NCI-H1417 (cell line): ENCODE results near the gene LRRC74B.
A peak's percentile ranks its signal among the peaks of the same experiment; 100 is the strongest.
"Not testable (repeated sequence)": the region's sequence is repeated elsewhere in the genome, so short reads cannot be mapped to it uniquely, and the experiment has no call there.

Experiments
- DNase-seq, 3 experiments: peaks; one replicate each; lab custom pipeline; 2025; lab: John Stamatoyannopoulos, UW

The LRRC74B gene

DNA sequence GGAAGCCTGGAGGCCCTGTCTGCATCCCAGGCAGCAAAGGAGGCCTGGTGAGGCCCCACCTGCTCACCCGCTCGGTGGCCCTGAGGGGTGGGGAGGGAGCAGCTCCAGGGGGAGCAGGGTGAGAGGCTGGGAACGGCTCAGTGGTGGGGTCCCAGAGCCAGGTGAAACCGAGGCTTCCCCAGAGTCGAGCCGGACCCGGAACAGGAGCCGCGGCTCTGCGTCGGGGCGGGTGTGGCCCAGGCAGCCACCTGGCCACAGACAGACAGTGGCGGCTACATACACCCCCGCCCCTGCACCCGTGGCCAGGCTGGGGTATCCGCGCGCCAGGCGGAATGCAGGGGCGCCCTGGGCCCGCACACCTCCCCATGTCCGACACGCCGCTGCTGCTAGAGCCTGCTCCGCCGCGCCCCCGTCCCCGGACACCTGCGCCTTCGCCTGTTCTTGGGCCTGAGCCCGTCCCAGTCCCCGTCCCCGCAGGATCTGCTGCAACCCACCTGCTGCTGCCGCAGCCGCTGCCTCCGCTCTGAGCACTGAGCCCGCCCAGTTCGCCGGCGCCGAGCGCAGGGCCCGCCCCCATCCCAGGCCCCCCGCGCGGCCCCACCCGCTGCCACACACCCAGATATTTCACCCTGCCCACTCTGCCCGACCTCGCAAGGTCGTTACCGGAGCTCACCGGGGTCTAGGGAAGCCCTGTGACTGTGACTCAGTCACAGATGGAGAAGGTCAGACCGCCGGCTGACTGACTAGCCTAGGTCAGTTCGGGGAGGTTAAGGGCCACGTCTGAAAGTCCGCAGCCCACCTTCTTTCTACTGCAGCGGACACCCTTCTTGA, 13.5 kb upstream of the LRRC74B start, which contains the start of gene SLC7A4:
Gene SLC7A4 (minus strand): TSS at position 525 of the 831 bp plus-strand sequence. CDS start 749 bp downstream, outside the sequence.
- peak; percentile 3 to 44 (median 35) for DNase-seq

DNA sequence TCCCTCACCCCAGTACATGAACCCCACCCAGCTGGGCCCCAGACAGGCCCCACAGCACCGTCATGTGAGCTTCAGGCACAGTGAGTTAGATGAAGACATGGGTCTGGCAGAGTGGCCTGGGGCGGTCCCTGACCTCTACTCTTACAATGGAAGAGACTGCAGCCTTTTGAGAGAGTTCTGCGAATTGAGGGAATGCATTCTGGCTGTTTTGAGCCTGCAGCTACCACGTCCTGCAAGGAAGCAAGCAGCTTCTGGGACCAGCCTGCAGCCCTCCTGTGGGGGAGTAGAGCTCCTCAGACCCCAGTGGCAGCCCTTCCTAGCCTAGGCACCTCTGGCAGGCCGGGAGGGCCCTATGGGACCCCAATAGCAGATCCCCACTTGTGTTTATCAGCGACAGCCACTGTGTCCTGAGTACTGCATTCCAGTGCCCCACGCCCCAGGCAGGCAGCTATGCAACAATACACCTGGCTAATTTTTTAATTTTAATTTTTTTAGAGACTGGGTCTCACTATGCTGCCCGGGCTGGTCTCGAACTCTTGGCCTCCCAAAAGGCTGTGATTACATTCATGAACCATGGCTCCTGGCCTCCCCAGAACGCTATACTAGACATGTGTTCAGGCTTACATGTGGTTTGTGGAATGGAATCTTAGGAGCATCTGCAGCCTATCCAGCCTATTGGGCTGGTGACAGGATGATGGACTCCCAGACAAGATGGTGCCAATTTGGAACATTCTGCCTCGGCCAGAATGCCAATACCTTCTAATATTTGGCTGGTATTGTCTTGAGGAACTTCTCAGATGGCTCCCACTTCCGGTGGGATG, 12.7 kb upstream of the LRRC74B start:
- DNase-seq: no peak

DNA sequence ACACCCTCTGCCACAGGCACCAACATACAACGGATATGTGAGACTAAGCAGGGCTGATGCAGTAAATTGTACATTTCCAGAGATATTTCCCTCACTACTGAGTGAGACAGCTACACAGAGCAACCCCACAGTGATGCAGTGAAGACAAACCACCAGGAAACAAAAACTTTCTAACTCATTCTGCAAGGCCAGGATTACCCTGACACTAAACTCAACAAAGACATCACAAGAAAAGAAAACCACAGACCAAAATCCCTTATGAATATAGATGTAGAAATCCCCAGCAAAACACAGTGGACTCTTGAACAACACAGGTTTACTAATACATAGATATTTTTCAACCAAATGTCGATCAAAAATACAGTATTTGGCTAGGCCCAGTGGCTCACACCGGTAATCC, 11.9 kb upstream of the LRRC74B start:
- DNase-seq: no peak

DNA sequence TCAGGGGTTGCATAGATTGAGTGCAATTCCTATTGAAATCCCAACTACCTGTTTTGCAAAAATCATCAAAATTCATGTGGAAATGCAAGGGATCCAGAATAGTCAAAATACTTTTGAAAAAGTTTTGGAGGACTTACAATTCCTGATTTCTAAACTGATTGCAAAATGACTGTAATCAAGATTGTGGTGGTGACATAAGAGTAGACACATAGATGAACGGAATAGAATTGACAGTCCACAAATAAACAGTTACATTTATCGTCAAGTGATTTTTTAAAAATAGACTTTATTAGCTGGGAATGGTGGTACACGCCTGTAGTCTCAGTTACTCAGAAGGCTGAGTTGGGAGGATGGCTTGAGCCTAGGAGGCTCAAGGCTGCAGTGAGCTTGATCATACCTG, 10.8 kb upstream of the LRRC74B start:
- no peak for DNase-seq

DNA sequence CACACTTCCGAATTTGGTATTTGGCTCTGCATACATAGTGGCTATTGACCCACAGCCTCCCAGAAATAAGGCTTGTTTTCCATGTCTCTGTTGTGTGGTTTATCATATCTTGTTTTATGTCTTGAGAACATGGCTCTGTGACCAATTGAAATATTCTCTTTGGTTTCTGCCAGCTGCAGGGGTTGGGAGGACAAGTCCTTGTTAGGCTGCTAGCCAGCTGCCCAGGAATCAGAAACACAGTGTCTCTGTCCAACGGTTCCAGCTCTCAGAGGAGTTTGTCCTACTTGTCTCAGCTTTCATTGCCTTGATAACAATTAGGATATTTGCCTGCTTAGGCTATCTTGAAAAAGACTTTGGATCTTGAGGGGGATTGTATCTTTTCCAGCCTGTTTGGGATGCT, 7.3 kb upstream of the LRRC74B start:
- no peak for DNase-seq

DNA sequence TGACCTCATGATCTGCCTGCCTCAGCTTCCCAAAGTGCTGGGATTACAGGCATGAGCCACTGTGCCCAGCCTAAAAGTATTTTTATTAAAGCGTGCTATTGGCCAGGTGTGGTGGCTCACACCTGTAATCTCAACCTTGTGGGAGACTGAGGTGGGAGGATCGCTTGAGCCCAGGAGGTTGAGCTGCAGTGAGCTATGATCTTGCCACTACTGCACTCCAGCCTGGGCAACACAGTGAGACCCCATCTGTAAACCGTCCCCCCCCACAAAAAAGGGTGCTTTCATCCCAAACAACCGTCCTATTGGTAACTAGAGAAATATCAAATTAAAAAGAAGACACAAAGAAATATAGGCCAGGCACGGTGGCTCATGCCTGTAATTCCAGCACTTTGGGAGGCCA, 6.6 kb upstream of the LRRC74B start:
- not testable (repeated sequence) for DNase-seq

DNA sequence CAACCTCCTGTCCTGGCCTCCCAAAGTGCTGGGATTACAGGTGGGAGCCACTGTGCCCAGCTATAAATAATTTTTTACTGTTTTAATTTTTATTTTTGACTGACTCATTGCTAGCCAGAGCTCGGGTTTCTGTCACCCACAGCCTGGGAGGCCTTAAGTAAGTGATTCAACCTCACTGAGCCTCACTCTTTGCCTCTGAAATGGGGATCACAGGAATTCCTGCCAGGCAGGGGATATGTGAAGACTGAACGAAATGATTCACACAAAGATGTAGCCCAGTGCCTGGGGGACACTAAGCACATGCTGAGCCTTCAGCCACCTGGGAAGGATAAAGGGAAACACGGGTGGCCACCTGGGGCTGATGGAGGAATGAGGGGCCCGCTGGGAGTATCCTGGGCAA, 3.8 kb upstream of the LRRC74B start:
- DNase-seq: no peak

DNA sequence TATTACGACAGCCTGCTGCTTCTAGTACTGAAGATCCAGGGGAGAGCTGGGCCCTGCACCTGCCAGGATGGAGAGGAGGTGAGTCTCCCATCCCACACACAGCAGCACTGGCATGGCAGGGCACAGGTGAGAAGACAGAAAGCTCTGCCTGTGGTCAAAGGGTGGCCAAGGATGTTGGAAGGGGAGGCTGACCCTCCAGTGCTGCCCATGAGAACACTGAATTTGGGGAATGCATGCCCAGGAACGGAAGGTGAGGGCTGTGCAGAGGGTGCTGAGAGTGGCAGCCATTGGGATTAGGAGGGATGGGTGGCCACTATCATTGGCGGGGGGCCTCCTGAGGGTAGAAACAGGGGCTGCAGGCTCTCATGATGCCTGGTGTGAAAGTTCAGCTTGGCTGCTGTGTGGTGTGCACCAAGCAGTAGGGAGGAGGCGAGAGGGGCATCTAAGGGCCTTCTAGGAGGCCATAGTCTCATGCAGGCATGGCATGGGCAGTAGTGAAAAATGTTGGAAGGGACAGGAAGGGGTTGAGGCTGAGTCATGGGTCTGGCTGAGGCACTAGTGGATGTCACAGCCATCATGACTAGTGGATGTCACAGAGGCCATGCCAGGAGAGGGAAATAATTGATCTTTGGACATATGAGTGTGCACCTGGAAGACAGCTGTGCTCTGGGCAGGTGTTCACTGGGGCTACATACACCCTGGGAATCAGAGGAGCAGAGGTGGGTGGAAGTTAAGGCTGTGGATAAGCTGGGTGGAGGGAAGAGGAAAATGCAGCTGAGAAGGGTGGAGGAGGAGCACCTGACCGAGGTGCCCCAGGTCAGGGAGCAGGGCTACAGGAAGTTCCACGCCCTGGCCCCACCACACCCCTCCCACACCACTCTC, 2.5 kb upstream of the LRRC74B start:
- peak in 1 of 3 experiments; percentile 5 for DNase-seq

DNA sequence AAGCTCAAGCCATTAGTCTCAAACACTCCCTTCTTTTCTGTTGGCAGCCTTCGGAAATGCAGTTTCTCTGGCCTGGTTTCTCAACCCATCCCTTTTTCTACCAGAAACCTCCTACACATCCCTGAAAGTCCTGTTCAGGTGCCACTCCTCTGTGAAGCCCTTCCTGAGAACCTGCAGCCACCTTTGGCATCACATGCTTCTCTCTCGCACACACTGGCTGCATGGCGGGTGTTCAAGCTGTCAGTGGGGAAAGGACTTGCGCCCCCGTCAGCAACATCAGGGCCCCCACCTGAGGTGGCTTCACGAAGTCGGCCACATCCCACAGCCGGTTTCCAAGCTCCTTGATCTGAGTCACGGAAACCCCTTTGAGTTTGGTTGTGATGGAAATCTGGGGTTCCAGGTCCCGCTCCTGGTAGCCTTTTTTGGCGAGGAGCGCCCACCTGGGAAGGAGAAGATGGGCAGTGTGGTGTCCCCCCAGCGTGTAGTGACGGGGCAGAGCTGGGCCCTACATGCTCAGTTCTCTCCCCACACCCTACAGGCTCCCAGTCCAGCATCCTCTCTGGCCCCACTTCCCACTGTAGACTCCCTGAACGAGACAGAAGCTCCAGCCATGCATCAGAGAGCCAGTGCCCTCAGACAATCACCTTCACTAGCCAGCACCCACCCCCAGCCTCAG, 1.7 kb upstream of the LRRC74B start:
- DNase-seq: no peak

DNA sequence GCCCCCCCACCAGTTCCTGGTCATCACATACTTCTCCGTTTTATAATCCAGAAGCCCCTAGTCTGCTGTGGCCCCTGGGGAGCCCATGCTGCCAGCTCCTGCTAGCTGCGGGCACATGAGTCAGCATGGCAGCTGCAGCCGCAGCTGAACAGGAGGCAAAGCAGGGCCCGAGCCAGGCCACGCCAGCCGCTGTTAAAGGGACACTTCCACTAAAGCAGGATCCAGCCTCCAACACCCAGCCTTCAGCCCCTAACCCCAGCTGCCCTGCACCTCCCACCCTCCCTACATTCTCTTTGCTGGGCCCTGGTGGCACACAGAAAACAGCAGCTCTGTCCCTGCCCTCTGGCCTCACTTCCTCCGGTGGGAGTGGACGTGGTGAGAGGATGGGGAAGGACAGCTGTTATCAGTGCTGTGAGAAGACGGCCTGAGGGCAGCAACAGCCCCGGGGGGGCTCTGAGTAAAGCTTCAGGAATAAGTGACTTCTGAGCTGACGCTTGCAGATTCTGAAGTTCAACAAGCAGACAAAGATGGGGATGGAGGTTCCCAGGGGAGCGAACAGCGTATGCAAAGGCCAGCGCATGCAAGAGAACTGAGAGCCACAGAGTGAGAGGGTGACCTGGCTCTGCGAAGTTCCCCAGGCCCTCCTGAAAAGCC, 688 bp upstream of the LRRC74B start:
- DNase-seq: peak; percentile 54 to 83 (median 76)

DNA sequence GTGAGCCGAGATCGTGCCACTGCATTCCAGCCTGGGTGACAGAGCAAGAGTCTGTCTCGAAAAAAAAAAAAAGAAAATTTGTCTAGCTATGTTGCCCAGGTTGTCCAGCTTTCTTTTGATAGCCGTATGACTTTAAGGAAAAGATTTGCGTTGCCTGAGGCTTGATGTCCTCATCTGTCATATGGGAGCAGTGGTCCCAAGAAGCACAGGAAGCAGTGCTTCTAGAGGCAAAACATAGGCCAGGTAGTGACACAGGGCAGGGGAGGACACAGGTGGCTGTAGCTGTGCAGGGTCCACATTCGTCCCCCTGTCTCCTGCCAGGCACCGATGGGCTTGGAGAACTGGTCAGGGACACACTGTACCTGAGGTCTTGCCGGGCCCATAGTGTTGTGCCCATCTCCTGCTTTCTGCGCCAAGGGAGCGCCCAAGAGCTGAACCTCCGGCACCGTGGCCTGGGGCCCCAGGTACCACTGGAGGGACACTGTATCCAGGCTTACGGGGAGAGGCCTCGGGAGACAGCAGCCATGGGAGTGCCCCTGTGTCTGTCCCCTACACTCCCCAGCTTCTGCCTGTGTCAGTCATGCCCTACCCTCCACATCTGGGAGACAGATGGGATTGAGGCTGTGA, 1.4 kb downstream of the LRRC74B start:
- DNase-seq: no peak

DNA sequence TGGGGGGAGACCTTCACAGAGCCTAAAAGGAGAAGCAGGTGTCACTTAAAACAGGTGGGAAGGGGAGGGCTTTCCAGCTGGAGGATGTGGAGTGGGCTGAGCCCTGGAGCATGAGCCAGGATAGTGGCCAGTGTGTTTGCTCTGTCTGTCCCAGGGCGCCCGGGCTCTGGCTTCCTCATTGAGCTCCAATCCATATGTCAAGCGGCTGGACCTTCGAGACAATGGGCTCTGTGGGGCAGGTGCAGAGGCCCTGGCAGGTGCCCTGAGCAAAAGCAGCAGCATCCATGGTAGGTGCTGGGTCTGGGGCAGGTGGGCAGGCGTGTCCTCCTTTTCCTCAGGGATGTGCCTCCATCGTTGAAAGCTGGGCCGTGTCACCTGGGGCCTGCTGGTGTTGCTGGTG, 2.0 kb downstream of the LRRC74B start:
- peak; percentile 36 to 79 (median 48) for DNase-seq

DNA sequence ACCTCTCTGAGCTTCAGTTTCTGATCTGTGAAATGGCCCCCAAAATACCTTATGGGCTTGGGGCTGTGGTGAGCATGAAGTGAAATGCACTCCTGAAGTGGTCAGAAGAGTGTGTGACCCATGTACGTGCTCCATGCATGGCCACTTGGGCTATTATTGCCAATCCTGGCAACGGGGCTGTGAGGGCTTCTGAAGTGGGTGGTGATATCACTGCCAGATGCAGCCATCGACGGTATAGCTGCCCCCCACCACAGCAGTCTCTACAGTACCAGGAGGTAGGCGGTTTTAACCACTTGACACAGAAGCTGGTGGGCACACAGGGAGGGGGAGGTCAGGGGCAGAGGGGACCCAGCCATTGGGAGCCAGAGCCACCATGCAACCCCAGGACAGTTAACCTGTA, 2.7 kb downstream of the LRRC74B start:
- not testable (repeated sequence) for DNase-seq

DNA sequence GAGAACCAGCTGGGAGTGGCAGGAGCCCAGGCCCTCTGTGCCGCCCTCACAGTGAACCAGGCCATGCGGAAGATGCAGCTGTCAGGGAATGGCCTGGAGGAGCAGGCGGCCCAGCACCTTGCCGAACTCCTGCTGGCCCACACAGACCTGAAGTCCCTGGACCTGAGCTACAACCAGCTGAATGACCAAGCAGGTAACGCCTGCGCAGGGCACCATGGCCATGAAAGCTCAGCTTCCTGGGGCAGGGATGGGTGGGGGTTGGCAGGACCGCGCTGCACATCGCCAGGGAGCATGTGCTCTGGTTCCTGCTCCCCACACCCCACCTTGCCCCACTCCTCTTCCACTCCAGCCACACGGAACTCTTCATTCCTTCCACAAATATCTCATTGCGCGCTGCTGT, 3.2 kb downstream of the LRRC74B start:
- not testable (repeated sequence) for DNase-seq

DNA sequence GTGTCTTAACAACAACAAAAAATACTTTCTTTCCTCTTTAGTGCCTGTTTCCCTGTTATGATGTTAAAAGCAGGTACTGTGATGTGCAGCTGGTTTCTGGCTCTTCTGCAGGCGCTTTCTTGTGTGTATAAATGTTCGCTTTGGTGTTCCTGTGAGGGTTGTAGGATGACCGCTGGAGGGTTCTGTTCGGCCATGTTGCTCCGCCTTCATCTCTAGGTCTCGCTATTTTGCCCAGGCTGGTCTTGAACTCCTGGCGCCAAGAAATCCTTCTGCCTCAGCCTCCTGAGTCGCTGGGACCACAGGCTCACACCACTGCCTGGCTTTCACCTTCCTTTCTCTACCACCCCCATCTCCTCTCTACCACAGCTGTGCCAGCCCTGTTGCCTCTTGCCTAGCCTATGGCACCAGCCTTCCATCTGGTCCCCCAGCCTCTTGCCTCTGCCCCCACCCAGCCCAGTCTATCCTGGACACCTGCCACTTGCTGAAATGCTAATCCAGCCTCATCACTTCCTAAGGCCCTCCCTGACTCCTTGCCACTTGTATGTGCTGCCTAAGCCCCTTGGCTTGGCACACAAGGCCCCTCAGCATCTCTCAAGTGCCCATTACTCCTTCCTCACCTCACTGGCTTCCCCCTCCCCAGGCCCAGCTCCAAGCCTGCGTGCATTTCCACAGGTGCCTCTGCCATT, 5.5 kb downstream of the LRRC74B start:
- no peak for DNase-seq

DNA sequence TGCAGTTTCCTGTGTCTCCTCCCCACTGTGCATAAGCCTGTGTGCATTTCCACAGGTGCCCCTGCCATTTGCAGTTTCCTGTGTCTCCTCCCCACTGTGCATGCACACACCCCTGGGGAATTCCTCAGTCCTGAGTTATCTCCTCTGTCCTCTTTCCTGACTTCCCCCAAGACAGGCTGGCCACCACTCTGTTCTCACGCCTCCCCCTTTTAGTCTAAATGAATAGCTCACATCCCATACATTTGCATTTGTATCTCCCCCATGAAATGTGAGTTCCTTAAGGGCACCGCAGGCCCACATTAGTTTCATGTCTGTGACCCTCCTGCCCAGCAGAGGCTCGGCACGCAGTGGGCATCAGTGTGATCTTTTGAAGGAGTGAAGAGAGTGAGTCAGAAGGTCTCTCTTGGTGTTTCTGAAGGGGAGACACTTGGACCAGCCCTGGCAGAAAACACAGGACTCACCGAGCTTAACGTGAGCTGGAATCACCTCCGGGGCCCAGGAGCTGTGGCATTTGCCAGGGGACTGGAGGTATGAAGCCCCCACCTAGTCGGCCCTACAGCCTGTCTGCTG, 6.2 kb downstream of the LRRC74B start:
- DNase-seq: no peak

DNA sequence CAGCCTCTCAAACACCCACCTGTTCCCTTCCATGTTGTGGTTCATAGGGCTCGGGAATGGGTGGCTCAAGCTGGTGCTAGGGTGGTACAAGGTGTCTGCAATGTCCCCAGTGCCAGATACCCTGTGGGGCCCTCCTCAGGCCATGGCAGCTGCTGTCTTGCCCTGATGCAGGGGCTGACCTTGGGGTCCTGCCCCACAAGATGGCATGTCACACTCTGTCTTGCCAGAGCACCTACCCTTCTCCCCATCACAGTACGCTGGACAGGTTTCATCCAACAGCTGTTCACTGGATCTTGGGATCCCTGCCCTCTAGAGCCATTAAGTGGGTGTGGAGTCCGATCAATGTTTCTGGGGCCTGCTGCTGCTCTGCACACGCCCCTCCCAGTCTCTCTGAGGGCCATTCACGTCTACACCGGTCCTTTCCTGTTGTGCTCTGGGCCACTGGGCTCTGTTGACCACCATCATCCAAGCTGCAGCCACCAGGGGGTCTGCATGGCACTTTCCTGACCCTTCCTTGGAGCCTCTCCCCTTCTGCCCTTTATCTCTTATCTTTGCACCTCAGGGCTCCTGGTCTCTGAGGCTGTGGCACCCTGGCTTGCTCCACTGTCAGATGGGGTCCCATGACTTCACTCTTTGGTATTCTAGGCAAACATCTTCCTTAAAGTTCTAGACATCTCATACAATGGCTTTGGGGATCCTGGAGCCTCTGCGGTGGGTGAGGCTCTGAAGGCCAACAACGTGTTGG, 7.1 kb downstream of the LRRC74B start:
- no peak for DNase-seq

DNA sequence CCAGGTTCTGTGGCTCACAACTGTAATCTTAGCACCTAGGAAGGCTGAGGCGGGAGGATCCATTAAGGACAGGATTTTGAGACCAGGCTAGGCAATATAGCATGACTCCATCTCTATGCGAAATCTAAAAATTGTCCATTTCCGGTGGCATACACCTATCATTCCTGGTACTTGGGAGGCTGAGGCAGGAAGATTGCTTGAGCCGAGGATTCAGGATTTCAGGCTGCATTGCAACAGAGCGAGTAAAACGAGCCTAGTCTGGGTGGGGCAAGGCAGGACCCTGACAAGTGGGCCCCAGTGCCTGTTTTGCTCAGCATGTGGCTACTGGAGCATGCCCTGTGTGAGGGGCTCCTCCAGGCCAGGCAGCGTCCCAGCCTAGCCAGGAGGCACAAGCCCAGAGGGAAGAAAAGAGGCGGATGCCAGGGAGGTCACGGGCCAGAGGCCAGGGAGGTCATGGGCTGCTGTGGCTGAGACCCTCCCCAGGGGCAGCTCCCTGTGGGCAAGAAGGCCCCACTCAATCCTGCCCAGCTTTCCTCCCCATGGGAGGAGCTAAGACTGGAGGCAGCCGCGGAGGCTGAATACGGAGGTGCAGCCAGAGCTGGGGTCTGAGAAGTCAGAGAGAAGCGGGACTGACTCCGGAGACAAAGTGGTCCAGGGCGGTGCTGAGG, 8.4 kb downstream of the LRRC74B start:
- DNase-seq: no peak
